Stimulated activated CD4-positive, alpha-beta T cell treated with anti-CD3 and anti-CD28 coated beads, Interleukin-4, amount 100 ng/mL, for 1 hour (primary cell): Measurements from ENCODE around the gene CLEC4M.
"Not testable (repeated sequence)": the region's sequence is repeated elsewhere in the genome, so short reads cannot be mapped to it uniquely, and the experiment has no call there.

ENCODE experiments used
- DNase-seq: peaks from one replicate; pipeline ENCODE4 v3.0.0-alpha.2; 2020

CLEC4M gene

GRCh38 chr19:7742575-7742974 is 20.5 kb upstream of the CLEC4M start:
- no peak for DNase-seq

DNA sequence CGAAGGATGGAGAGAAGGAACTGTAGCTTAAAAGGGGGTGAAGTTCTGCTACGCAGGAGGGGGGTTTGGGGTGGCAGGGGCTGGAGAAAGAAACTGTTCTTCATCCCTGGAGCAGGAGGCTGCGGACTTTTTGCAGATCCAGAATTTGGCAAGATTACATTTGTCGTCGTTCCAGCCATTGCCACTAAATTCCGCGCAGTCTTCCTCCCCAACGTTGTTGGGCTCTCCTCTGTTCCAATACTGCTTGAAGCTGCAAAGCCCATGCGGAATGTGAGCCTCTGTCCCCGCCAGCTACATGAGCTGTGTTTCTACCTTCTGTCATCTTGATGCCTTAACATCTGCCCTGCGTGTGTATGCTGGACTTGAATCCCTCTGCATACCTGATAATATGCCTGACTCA is 20.1 kb upstream of the CLEC4M start:
- DNase-seq, result no peak

DNA sequence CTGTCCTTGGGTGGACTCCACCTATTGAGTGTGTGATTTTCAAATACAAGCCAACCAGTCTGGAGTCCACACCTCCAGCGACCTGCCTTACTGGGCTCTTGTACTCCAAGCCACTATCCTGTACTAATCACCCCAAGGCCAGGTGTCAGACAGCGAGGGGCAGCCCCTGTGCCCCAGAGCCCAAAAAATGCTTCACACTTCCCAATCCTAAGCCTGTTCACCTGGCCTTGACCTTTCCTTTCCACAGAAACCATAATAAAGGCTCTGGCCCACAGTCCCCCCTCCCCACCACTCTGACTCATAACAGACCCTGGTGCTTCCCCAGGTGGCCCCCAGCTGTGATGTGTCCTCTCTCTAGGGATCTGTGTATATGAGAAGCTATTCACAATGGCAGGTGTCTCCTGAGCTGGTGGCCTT is 19.6 kb upstream of the CLEC4M start:
- no peak for DNase-seq

DNA sequence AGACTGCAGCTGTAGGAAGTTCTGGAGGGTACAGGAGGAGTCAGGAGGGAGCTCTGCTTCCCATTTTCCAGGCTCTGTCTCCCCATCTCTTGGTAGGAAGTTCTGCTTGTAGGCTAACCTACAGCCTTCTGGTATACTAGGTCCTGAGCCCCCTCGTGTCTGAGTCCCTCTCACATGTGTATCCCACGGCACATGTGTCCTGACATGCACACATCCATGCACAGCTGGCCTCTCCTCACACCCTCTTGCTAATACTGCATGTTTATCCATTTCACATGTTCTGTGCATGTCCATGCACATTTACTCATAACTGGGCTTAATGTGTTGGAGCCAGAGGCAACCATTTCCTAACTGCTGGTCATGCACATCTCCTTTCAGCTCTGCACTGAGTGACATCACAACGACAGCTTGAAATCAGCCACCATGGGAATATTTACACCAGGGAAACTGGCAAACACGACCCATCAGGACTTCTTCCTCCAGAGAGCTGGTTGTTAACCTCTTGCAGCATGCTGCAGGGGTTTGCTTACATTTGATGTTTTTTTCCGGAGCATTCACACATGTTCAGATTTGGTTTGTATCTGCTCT is 18.8 kb upstream of the CLEC4M start:
- DNase-seq, result no peak

- DNase-seq, result no peak
These were observed 18.0 kb upstream of the CLEC4M start for GRCh38 chr19:7744871-7745650.

DNA sequence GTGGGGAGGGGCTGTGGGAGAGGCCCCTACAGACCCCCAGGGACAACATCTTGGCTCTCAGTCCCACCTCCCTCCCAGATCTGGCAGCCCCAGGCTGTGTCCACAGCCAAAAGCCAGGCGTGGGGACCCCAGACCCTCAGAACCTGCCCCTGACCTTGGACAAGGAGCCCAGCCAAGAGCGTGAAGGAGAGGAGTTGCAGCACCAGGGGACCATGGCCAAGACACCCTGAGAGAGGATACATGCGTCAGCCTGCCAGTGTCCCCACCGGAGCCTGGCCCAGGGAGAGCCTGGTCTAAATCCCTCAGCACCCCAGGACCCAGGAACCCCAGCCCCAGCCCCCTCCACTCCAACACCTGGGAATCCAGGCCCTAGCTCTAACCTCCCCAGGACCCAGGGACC is 16.7 kb upstream of the CLEC4M start:
- DNase-seq, result not testable (repeated sequence)

DNA sequence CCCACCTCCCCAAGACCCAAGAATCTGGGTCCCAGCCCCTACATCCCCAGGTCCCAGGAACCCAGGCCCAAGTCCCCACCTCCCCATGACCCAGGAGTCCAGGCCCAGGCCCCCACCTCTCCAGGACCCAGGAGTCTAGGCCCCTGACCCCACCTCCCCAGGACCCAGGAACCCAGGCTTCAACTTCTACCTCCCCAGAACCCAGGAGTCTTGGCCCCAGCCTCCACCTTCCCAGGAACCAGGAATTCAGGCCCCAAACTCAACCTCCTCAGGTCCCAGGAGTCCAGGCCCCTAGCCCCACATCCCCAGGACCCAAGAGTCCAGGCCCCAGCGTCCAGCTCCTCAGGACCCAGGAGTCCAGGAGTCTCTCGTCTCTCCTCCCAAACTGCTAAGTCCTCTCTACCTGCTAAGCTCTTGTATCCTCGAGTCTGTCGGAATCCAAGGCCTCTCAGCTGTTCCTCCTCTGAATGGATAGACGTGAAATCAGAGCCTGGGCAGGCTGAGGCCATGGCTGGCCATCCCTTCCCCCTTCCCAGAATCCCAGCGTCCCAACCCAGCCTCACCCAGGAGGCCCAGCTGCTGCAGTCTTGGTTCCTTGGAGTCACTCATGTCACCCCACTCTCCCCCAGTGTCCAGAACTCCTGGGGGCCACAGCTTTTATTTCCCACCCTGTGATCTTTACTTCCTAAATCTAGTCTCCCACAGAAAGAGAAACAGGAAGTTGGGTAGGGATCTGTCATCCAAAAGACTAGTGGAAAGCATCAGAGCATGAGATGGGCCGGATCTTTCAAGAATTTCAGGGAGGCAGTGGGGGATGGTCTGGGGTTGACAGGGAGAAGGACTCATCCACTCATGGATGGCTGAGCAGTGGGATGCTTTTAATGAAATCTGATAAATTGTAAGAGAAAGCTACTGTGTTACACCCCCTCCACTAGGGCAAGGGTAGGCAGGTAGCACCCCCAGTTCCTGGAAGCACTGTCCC is 15.8 kb upstream of the CLEC4M start, which contains the start of gene CD209:
CD209 (minus strand) TSS at position 632 of the 982 bp plus-strand sequence; CDS start at position 609, 23 bp downstream.
- no peak for DNase-seq

- DNase-seq, result no peak
These were observed 14.9 kb upstream of the CLEC4M start for GRCh38 chr19:7748171-7748570.

- DNase-seq, result no peak
These were observed 14.3 kb upstream of the CLEC4M start for GRCh38 chr19:7748756-7749155.

GRCh38 chr19:7751157-7751783 is 11.8 kb upstream of the CLEC4M start:
- DNase-seq, result peak; percentile 30

- DNase-seq, result no peak
These were observed 6.8 kb upstream of the CLEC4M start for GRCh38 chr19:7756258-7756657.

DNA sequence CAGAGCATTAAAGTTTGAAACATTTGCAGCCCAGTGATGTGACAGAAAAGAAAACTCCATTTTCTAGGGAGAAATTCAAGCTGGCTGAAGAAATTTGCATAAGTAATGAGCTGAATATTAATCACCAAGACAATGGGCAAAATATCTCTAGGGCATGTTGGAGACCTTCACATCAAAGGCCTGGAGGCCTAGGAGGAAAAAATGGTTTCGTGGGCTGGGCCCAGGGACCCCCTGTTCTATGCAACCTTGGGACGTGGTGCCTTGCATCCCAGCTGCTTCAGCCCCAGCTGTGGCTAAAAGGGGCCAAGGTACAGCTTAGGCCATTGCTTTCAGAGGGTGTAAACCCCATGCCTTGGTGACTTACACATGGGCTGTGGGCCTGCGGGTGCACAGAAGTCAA is 5.7 kb upstream of the CLEC4M start:
- DNase-seq, result no peak

DNA sequence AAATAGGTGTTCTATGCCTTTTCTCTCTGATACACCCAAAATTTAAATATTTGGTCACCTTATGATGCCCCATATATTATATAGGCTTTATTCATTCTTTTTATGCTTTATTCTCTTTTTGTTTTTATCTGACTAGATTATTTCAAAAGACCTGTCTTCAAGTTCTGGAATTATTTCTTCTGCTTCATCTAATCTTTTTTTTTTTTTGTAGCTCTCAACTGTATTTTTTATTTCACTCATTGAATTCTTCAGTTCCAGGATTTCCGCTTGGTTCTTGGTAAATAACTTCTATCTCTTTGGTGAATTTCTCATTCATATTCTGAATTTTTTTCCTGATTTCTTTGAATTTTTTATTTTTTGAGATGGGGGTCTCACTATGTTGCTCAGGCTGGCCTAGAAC is 3.9 kb upstream of the CLEC4M start:
- no peak for DNase-seq

DNA sequence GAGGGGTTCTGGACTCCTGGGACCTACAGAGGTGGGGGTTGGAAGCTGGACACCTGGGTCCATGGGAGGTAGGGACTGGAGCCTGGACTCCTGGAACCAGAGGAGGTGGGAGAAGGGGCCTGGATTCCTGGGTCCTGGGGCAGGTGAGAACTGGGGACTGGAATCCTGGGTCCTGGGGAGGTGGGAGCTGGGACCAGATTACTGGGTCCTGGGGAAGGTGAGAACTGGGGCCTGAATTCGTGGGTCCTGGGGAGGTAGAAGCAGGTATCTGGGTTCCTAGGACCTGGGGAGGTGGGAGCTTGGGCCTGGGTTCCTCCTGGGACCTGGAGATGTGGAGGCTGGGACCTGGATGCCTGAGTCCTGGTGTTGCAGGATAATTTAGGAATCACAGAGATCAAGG is 653 bp downstream of the CLEC4M start:
- no peak for DNase-seq

GRCh38 chr19:7764157-7764556 is 1.1 kb downstream of the CLEC4M start:
- not testable (repeated sequence) for DNase-seq

- DNase-seq, result not testable (repeated sequence)
These were observed 2.0 kb downstream of the CLEC4M start for GRCh38 chr19:7765043-7765442.

GRCh38 chr19:7766535-7766934 is 3.5 kb downstream of the CLEC4M start:
- DNase-seq, result no peak

DNA sequence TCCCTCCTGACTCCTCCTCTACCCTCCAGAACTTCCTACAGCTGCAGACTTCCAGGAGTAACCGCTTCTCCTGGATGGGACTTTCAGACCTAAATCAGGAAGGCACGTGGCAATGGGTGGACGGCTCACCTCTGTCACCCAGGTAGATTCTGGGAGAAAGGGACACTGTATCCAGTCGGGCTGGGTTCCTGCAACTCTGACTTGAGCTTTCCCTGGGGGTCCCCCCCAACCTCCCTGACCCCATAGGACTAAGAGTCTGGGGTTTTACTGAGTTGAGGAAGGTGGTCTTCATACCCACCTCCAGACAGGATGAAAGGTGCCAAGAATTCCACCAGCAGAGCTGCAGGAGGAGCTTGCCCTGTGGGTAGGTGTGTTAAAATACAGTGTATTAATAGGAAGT is 4.4 kb downstream of the CLEC4M start:
- DNase-seq, result no peak

GRCh38 chr19:7769171-7769570 is 6.1 kb downstream of the CLEC4M start:
- no peak for DNase-seq

- no peak for DNase-seq
These were observed 8.0 kb downstream of the CLEC4M start for GRCh38 chr19:7771072-7771471.

DNA sequence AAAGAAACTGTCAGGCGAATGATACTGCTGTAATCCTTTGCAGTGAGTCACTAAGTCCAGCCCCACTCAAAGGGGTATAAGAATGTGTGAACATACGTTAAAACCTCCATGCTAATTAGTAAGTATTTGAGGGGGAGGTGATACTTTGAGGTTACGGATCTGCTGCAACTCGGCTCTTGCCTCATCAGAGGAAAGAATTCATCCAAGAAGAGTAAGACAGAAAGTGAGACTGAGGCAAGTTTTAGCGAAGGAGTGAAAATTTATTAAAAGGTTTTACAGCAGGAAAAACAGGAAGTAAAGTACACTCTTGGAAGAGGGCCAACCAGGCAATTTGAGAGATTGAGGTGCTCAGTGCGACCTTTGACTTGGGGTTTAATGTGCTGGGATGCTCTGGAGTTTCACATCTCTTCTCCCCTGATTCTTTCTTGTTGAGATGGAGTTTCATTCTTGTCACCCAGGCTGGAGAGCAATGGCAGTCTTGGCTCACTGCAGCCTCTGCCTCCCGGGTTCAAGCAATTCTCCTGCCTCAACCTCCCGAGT is 9.8 kb downstream of the CLEC4M start:
- peak; percentile 20 for DNase-seq

DNA sequence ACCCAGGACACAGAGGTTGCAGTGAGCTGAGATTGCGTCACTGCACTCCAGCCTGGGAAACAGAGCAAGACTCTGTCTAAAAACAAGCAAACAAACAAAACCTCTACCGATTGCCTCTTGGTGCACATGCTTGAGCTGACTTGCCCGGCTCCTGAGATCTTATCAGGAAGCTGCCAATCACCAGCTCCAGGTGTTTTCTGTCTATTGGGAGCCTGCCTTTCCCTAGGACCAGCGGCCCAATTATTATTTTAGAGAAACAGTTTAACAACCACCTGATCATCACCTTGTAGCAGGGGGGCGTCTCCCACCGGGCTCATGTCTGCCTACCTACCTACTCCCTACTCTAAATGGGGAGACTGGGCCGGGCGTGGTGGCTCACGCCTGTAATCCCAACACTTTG is 10.8 kb downstream of the CLEC4M start:
- no peak for DNase-seq

DNA sequence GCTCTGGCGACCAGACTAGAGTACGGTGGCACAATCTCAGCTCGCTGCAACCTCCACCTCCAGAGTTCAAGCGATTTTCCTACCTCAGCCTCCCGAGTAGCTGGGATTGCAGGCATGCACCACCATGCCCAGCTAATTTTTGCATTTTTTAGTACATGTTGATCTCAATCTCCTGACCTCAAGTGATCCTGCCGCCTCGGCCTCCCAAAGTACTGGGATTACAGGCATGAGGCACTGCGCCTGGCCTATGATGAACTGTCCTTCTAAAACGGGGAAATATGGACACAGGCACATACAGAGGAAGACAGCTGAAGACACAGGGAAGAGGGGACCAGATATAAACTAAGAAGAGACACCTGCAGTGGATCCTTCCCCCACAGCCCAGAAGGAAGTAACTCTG is 12.7 kb downstream of the CLEC4M start:
- DNase-seq, result no peak
